Muscle of back (tissue), 11 donors: ENCODE measurements around the gene RHPN2. TPM values are rescaled to one million over a fixed set of nuclear protein-coding genes. Genes with fewer than 3 reads are reported as not detected.
A peak's percentile ranks its signal among the peaks of the same experiment; 100 is the strongest.
"Not testable (repeated sequence)": the region's sequence is repeated elsewhere in the genome, so short reads cannot be mapped to it uniquely, and the experiment has no call there.

Experiments used
- DNase-seq, 3 donors: peaks; one replicate each; pipeline versions ENCODE4 v3.0.0 to v3.0.0-alpha.2; 2013
- polyA plus RNA-seq, 10 donors: library from polyadenylated mRNA; unstranded; fragments of 120-200 nt; gene quantifications; one replicate each; pipeline ENCODE4 v1.2.1, GENCODE V29; 2013; ENCODE audit not compliant: insufficient read length in 10 of 10

The RHPN2 gene
- polyA plus RNA-seq, 10 donors = 1.1 to 2.6 (median 1.6) TPM

GRCh38 chr19:32976223-32976805 lies 88.4 kb downstream of the RHPN2 start:
- DNase-seq = peak; percentile 20 to 56 (median 41)

- peak; percentile 99 to 100 (median 100) for DNase-seq
Observed at GRCh38 chr19:32971715-32972540, 92.8 kb downstream of the RHPN2 start, which contains the start of the genes CEP89 and FAAP24. TSS of gene CEP89 (minus strand) at chr19:32971958. CDS start at chr19:32971874, 84 bp downstream. TSS of gene FAAP24 (plus strand) at chr19:32972242. CDS start at chr19:32973197, 955 bp downstream.

- DNase-seq = peak in 1 of 3 donors; percentile 20
Observed at GRCh38 chr19:32971012-32971595, 93.6 kb downstream of the RHPN2 start.

GRCh38 chr19:32969549-32969948 lies 95.1 kb downstream of the RHPN2 start:
- DNase-seq = no peak

GRCh38 chr19:32966750-32967149 lies 97.9 kb downstream of the RHPN2 start:
- no peak for DNase-seq

GRCh38 chr19:32945260-32945659 lies 119.4 kb downstream of the RHPN2 start:
- no peak for DNase-seq

GRCh38 chr19:32941273-32941672 lies 123.4 kb downstream of the RHPN2 start:
- not testable (repeated sequence) for DNase-seq

GRCh38 chr19:32936065-32936464 lies 128.6 kb downstream of the RHPN2 start:
- no peak for DNase-seq

- DNase-seq = no peak
Observed at GRCh38 chr19:32935629-32936028, 129.1 kb downstream of the RHPN2 start.

- DNase-seq = no peak
Observed at GRCh38 chr19:32933571-32933970, 131.1 kb downstream of the RHPN2 start.

GRCh38 chr19:32930567-32930966 lies 134.1 kb downstream of the RHPN2 start:
- no peak for DNase-seq

GRCh38 chr19:32928806-32929205 lies 135.9 kb downstream of the RHPN2 start:
- no peak for DNase-seq

Other genes with a start within 250 kb of the RHPN2 start
- gene SLC7A9, start 195.1 kb downstream of the RHPN2 start, polyA plus RNA-seq = under 1 TPM; 0.12 to 0.72 (median 0.60) TPM
- 10 to 100 TPM; 15.6 to 23.1 (median 19.9) TPM for gene CEP89, start 92.9 kb downstream of the RHPN2 start, polyA plus RNA-seq
- 1 to 10 TPM; 1.0 to 3.2 (median 1.9) TPM for gene FAAP24, start 92.6 kb downstream of the RHPN2 start, polyA plus RNA-seq
- gene GPATCH1, start 16.3 kb upstream of the RHPN2 start, polyA plus RNA-seq = 1 to 10 TPM; 5.1 to 9.1 (median 7.8) TPM
- under 1 TPM; 0.29 to 0.71 (median 0.54) TPM for gene WDR88, start 67.2 kb upstream of the RHPN2 start, polyA plus RNA-seq
- 10 to 100 TPM; 14.0 to 26.6 (median 20.6) TPM for gene LRP3, start 129.4 kb upstream of the RHPN2 start, polyA plus RNA-seq
- gene SLC7A10, start 161.0 kb upstream of the RHPN2 start, polyA plus RNA-seq = 10 to 100 TPM in 1 of 10 donors, 1 to 10 TPM in 9; 5.4 to 12.1 (median 7.9) TPM
- 10 to 100 TPM in 2 of 10 donors, 1 to 10 TPM in 8; 3.2 to 12.9 (median 4.6) TPM for gene CEBPA, start 237.6 kb upstream of the RHPN2 start, polyA plus RNA-seq